NCI-H1436 treated with DMSO at 0.1 percent for 48 hours (cell line): ENCODE measurements around the gene VPS37C.
"Not testable (repeated sequence)": the region's sequence is repeated elsewhere in the genome, so short reads cannot be mapped to it uniquely, and the experiment has no call there.

Source experiments
- DNase-seq: peaks from one replicate; lab custom pipeline; 2025; lab: John Stamatoyannopoulos, UW

The VPS37C gene

GRCh38 chr11:61174949-61175348 lies 13.7 kb upstream of the VPS37C start:
- no peak for DNase-seq

- no peak for DNase-seq
Measured at GRCh38 chr11:61174273-61174672, 13.0 kb upstream of the VPS37C start.

- no peak for DNase-seq
Measured at GRCh38 chr11:61173456-61173855, 12.2 kb upstream of the VPS37C start.

GRCh38 chr11:61172888-61173287 lies 11.7 kb upstream of the VPS37C start:
- no peak for DNase-seq

GRCh38 chr11:61172356-61172755 lies 11.1 kb upstream of the VPS37C start:
- DNase-seq, result no peak

- no peak for DNase-seq
Measured at GRCh38 chr11:61171907-61172306, 10.7 kb upstream of the VPS37C start.

GRCh38 chr11:61170566-61170965 lies 9.3 kb upstream of the VPS37C start:
- no peak for DNase-seq

GRCh38 chr11:61168800-61169199 lies 7.6 kb upstream of the VPS37C start:
- DNase-seq, result no peak

- DNase-seq, result no peak
Measured at GRCh38 chr11:61168042-61168688, 6.9 kb upstream of the VPS37C start.

GRCh38 chr11:61166331-61166730 lies 5.1 kb upstream of the VPS37C start:
- DNase-seq, result not testable (repeated sequence)

GRCh38 chr11:61165785-61166184 lies 4.6 kb upstream of the VPS37C start:
- not testable (repeated sequence) for DNase-seq

- no peak for DNase-seq
Measured at GRCh38 chr11:61164606-61165424, 3.6 kb upstream of the VPS37C start.

GRCh38 chr11:61163714-61164605 lies 2.7 kb upstream of the VPS37C start:
- DNase-seq, result no peak

GRCh38 chr11:61163021-61163420 lies 1.8 kb upstream of the VPS37C start:
- no peak for DNase-seq

- DNase-seq, result peak; percentile 60
Measured at GRCh38 chr11:61162092-61162941, 1.1 kb upstream of the VPS37C start.

- DNase-seq, result no peak
Measured at GRCh38 chr11:61160487-61161189, 588 bp downstream of the VPS37C start.

- no peak for DNase-seq
Measured at GRCh38 chr11:61158691-61159381, 2.4 kb downstream of the VPS37C start.

- no peak for DNase-seq
Measured at GRCh38 chr11:61157743-61158142, 3.5 kb downstream of the VPS37C start.

- no peak for DNase-seq
Measured at GRCh38 chr11:61155741-61156140, 5.5 kb downstream of the VPS37C start.

GRCh38 chr11:61155312-61155711 lies 5.9 kb downstream of the VPS37C start:
- DNase-seq, result no peak
